Measurements from ENCODE around the gene GAGE12J. TPM values are rescaled to one million over a fixed set of nuclear protein-coding genes. Genes with fewer than 3 reads are reported as not detected.

GAGE12J gene
- total RNA-seq, 4 donors from 2014 or later: not detected

GRCh38 chrX:49282647-49283011 is 39.2 kb upstream of the GAGE12J start:
- no peak for TF ChIP-seq CTCF (IDR thresholded peaks at IDR 0.05)
- ATAC-seq (ENCODE audit: low FRiP score) (peak; percentile 54), DNase-seq (ENCODE audit: low spot score) (no peak)

GRCh38 chrX:49284212-49284611 is 37.6 kb upstream of the GAGE12J start:
- TF ChIP-seq CTCF (IDR thresholded peaks at IDR 0.05): no peak
- no peak for DNase-seq (ENCODE audit: low spot score)
- no peak for ATAC-seq (ENCODE audit: low FRiP score)

- ATAC-seq (ENCODE audit: low FRiP score): peak; percentile 22
- no peak for TF ChIP-seq CTCF (IDR thresholded peaks at IDR 0.05)
- no peak for DNase-seq (ENCODE audit: low spot score)
Measured at GRCh38 chrX:49286136-49286535, 35.7 kb upstream of the GAGE12J start.

DNA sequence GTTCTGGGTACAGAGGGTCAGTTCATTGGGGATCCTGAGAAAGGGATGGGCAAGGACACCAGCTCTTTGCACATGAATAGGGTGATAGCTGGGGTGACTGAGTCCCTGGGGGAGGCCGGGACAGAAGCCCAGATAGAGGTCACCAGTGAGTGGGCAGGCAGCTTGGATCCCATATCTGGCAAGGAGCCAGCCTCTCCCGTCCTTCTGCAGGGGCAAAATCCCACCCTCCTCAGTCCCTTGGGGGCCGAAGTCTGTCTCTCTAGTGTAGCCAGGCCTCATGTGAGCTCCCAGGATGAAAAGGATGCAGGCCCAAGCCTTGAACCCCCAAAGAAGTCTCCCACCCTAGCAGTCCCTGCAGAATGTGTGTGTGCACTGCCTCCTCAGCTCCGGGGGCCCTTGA is 35.3 kb upstream of the GAGE12J start:
- peak; percentile 37 for ATAC-seq (ENCODE audit: low FRiP score)
- TF ChIP-seq CTCF (IDR thresholded peaks at IDR 0.05): no peak
- no peak for DNase-seq (ENCODE audit: low spot score)

DNA sequence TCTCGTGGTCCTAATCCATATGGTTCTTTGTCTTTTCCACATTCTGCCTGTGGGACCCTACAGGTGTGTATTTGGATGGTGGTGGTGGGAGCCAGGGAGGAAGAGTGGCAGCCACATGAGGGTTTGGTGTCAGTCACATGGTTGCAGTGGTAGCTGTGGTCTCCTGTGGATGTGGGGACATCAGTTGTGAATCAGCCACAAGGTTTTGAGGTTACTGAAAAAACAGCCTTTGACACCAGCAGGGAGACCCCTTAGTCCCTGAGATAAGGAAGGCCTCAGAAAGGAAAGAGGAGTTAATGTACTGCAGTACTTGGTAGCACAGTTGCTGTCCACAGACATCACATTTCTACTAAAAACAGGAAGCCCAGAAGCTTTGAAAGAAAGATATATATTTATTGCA is 34.2 kb upstream of the GAGE12J start:
- ATAC-seq (ENCODE audit: low FRiP score): no peak
- TF ChIP-seq CTCF (IDR thresholded peaks at IDR 0.05): no peak
- no peak for DNase-seq (ENCODE audit: low spot score)

- DNase-seq (ENCODE audit: low spot score) (no peak), ATAC-seq (ENCODE audit: low FRiP score) (no peak)
- no peak for TF ChIP-seq CTCF (IDR thresholded peaks at IDR 0.05)
Measured at GRCh38 chrX:49290215-49290614, 31.6 kb upstream of the GAGE12J start.

DNA sequence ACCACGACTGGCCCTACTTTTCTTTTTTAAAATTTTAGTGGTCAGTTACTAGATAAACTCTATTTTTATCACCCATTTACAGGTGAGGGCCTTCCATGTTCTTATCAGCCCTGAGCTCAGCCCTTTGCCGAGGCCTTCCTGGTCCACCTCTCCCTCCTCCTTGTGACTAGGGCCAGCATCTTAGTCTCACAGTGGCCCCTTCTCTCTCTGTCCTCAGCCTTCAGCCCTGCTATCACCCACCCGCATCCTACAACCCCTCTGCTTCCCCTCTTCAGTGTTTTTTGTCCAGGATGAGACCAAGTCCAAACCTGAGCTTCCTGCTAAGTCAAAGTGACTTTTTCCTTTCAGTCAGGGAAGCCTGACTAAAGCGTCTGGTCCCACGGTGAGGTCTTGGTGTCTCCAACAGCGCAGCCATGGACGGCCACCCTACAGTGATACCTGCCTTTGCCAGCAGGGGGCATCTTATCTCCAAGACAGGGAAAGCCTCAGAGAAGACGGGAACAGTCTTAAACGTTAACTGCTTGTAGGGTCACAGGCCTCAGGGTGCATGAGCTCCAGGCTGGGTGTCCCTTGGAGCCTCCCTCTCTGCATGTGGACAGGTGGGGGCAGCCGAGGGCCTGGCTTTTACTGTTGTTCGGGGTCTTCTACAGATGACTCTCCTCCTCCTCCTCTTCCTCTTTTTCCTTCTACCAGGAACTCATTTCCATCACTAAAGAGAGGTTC is 30.1 kb upstream of the GAGE12J start:
- ATAC-seq (ENCODE audit: low FRiP score) (no peak), DNase-seq (ENCODE audit: low spot score) (peak; percentile 76)
- TF ChIP-seq CTCF (IDR thresholded peaks at IDR 0.05): no peak
